Common myeloid progenitor, CD34-positive (primary cell): ENCODE measurements around the gene TTR.

Source experiments
- CTCF ChIA-PET: fragments of 350-600 bp; sonication (Branson Sonifier 250); formaldehyde crosslinking; loops from one replicate; lab custom pipeline; 2021; ENCODE audit warnings: antibody characterized with exemption; lab: Charles Lee
- POLR2A ChIA-PET: fragments of 350-600 bp; sonication (Branson Sonifier 250); formaldehyde crosslinking; loops from one replicate; lab custom pipeline; 2021; ENCODE audit warnings: antibody characterized with exemption; lab: Charles Lee
- DNase-seq, 3 donors: peaks; one replicate each; pipeline versions ENCODE4 v3.0.0 to v3.0.0-alpha.2; 2013
- H3K27ac ChIP-seq, 2 experiments: 1 replicate in 1 of 2; 2 replicates in 1 of 2; pipeline ENCODE4 v1.7.0; 2013; ENCODE audit warnings: inconsistent platforms in 2 of 2, low read length in 2 of 2, mild to moderate bottlenecking in 2 of 2, low read depth in 1 of 2, moderate library complexity in 1 of 2; ENCODE audit not compliant: severe bottlenecking in 2 of 2, insufficient read depth in 1 of 2, poor library complexity in 1 of 2
- H3K27me3 ChIP-seq, 5 experiments: replicated peaks in 2 of 5; 1 replicate in 3 of 5; 2 replicates in 2 of 5; pipeline versions ENCODE4 v1.6.1 to v1.7.0; 2013; ENCODE audit warnings: low read length in 4 of 5, mild to moderate bottlenecking in 2 of 5, moderate library complexity in 2 of 5, inconsistent platforms in 1 of 5; ENCODE audit not compliant: insufficient read depth in 5 of 5, control insufficient read depth in 4 of 5
- H3K36me3 ChIP-seq, 4 experiments: 1 replicate in 2 of 4; 2 replicates in 2 of 4; pipeline versions ENCODE4 v1.6.1 to v1.7.0; 2013; ENCODE audit warnings: low read length in 3 of 4, control low read depth in 1 of 4, mild to moderate bottlenecking in 1 of 4; ENCODE audit not compliant: control insufficient read depth in 4 of 4, insufficient read depth in 4 of 4
- H3K4me1 ChIP-seq, 4 experiments: 1 replicate in 3 of 4; 2 replicates in 1 of 4; pipeline versions ENCODE4 v1.6.1 to v1.7.1; 2013; ENCODE audit warnings: low read length in 3 of 4, mild to moderate bottlenecking in 3 of 4, control low read depth in 1 of 4, inconsistent platforms in 1 of 4, moderate library complexity in 1 of 4; ENCODE audit not compliant: control insufficient read depth in 4 of 4, insufficient read depth in 4 of 4; ENCODE audit errors: control extremely low read depth in 1 of 4
- H3K4me3 ChIP-seq, 7 experiments: 1 replicate in 4 of 7; 2 replicates in 3 of 7; pipeline versions ENCODE4 v1.5.1 to v1.7.0; 2013; ENCODE audit warnings: mild to moderate bottlenecking in 7 of 7, low read length in 6 of 7, moderate library complexity in 6 of 7, inconsistent platforms in 2 of 7, low read depth in 2 of 7, control low read depth in 1 of 7; ENCODE audit not compliant: insufficient read depth in 4 of 7, control insufficient read depth in 1 of 7; ENCODE audit errors: extremely low read depth in 1 of 7
- H3K9me3 ChIP-seq, 5 experiments: 1 replicate in 4 of 5; 2 replicates in 1 of 5; pipeline versions ENCODE4 v1.6.1 to v1.7.1; 2013; ENCODE audit warnings: low read length in 4 of 5, mild to moderate bottlenecking in 2 of 5, inconsistent platforms in 1 of 5, low read depth in 1 of 5, moderate library complexity in 1 of 5; ENCODE audit not compliant: control insufficient read depth in 4 of 5, insufficient read depth in 2 of 5; ENCODE audit errors: control extremely low read depth in 1 of 5
- WGBS: methylation state at CpG from one replicate; pipeline ENCODE4 v1.1.5; 2013; ENCODE audit not compliant: insufficient coverage; 5-methylcytosine and 5-hydroxymethylcytosine counted together

TTR gene

DNA sequence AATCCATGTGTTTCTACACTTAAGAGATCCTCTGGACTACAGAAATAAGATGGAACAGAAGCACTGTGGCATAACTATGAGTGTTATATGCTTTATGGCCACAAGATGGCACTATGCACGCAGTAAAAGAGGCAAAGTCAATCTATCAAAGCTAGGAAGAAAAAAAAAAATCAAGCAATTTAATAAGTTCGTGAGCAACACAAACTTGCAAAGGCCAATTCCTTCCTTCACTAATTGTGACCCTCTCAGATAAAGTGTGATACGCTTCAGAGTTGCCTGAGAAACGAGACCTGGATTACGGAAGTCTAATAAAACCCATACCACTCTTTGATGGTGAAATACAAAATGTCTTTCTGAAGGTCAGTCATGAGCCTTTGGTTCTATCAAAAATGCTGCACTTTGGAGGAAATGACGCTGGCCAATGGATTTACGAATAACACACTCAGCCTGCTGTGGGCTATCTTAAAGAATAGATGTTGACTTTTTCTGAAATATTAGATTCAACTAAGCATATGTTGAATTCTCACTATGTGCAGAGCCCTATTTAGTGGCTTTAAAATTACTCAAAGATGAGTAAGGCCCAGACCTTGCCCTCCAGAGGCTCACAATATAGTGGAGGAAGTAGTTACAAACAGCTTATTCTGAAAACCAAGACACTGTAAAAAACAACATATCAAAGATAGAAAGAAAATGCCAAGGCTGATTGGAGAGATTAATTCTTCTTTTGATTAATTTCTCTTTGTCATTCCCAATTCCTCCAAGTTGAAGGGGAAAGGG, 35.5 kb upstream of the TTR start:
- Histone ChIP-seq H3K27ac (no peak overlapping the region), H3K9me3 (no peaks in the 10 kb centered on the region), H3K27me3 (no peaks in the 10 kb centered on the region), H3K4me1 (peaks cover 0 to 5% (median 3%) of the 10 kb centered on the region in 4 experiments), H3K4me3 (peak overlapping the region in 1 of 7 experiments; percentile 42), H3K36me3 (no peaks in the 10 kb centered on the region)
- CTCF ChIA-PET = interaction anchor here (0.6 to 3.9 kb wide), 22 partner anchors 11 to 516 kb away, joined by 3 to 38 read pairs (median 4); no protein-coding TSS in a partner anchor
- 12% methylated on average over 5 of the region's 7 CpGs for WGBS
- peak; percentile 79 to 88 (median 84) for DNase-seq
- POLR2A ChIA-PET = no interaction called here

DNA sequence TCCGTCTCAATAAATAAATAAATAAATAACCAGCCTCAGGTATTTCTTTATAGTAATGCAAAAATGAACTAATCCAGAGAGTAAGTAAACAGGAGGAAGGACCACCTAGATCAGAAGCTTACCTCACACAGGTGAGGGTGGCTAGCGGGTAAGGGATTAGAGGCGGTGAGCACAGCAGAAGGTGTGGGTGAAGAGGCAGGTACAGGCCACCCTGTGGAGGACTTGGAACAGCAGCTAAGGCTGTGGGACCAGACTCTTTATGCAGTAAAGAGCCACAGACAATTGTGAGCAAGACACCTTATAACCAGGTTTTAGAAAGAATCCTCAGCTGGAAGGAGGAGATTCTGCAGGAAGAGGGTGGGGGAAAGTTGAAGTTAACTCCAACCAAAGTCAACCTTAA, 34.2 kb upstream of the TTR start:
- no CpG with 5 or more reads among the region's 3 CpGs for WGBS
- ChIA-PET CTCF (interaction anchor here (1.5 to 3.9 kb wide), 4 partner anchors 9 to 264 kb away, joined by 3 to 38 read pairs (median 20); no protein-coding TSS in a partner anchor), POLR2A (no interaction called here)

DNA sequence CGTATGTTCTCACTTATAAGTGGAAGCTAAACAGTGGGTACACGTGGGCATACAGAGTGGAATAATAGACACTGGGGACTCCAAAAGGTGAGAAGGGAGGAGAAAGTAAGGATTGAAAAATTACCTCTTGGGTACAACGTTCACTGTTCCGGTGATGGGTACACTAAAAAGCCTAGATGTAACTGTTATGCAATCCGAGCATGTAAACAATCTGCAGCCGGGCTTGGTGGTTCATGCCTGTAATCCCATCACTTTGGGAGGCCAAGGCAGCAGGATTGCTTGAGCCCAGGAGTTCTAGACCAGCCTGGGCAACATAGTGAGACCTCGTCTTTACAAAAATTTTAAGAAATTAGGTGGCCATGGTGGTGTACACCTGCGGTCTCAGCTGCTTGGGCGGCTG, 33.1 kb upstream of the TTR start:
- peaks cover 0 to 5% (median 3%) of the 10 kb centered on the region in 4 experiments for H3K4me1 ChIP-seq
- DNase-seq = no peak
- H3K4me3 ChIP-seq = no peak overlapping the region
- ChIA-PET POLR2A (no interaction called here), CTCF (no interaction called here)
- H3K27me3 ChIP-seq = no peaks in the 10 kb centered on the region
- no peak overlapping the region for H3K27ac ChIP-seq
- no peaks in the 10 kb centered on the region for H3K36me3 ChIP-seq
- H3K9me3 ChIP-seq = no peaks in the 10 kb centered on the region
- WGBS = 98% methylated on average over 8 of the region's 9 CpGs

More for the DNA sequence above, 34.2 kb upstream of the TTR start:
- Histone ChIP-seq H3K27me3 (no peaks in the 10 kb centered on the region), H3K36me3 (no peaks in the 10 kb centered on the region), H3K27ac (no peak overlapping the region), H3K9me3 (no peaks in the 10 kb centered on the region), H3K4me1 (peaks cover 0 to 5% (median 3%) of the 10 kb centered on the region in 4 experiments), H3K4me3 (no peak overlapping the region)
- no peak for DNase-seq

DNA sequence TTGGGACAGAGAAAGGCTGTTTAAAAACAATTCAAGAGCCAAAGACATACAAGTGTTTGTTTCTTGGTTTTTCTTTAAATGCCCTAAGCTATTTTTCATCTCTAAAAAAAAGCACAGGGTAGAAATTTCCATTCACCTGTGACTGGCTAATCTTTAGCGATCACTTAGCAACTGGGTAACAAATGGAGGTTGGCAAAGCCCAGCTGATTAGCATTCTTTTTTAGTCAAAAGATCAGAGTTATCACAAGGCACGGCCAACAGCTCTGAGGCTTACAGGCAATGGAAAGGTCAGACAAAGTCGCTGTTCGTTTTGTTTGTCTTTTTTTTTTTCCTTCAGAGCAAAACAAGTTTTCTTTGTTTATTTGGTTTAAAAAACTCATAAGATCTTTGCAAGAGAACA, 29.0 kb upstream of the TTR start:
- ChIA-PET POLR2A (interaction anchor here (0.6 kb wide), 1 partner anchor 29 kb away, joined by 3 read pairs; no protein-coding TSS in a partner anchor), CTCF (interaction anchor here (0.8 to 3.0 kb wide), 12 partner anchors 9 to 259 kb away, joined by 3 to 20 read pairs (median 4); no protein-coding TSS in a partner anchor)
- no peak for DNase-seq
- Histone ChIP-seq H3K4me3 (no peak overlapping the region), H3K27ac (no peak overlapping the region), H3K4me1 (no peaks in the 10 kb centered on the region), H3K9me3 (no peaks in the 10 kb centered on the region), H3K27me3 (no peaks in the 10 kb centered on the region), H3K36me3 (no peaks in the 10 kb centered on the region)
- WGBS = 100% methylated on average over 1 of the region's 4 CpGs

DNA sequence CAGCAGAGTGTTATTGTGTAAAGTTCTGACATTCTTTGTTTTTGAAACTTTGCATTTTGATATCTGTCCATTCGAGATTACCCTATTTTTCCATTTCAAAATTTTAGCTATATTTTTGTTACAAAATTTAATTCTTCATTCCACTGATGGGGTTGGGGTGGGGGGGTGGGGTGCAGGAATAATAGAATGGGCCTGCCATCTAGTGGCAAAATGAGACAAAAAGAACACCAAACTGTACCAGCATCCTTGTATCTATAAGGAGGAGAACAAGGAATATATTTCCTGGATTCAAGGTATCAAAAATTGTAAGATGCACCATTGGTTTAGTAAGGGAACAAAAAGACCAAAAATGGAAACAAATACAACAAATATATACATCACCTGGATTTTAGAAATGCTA, 27.9 kb upstream of the TTR start:
- ChIA-PET CTCF (interaction anchor here (0.7 to 2.8 kb wide), 12 partner anchors 12 to 166 kb away, joined by 3 to 20 read pairs (median 4); no protein-coding TSS in a partner anchor), POLR2A (interaction anchor here (0.6 kb wide), 1 partner anchor 173 kb away, joined by 3 read pairs; no protein-coding TSS in a partner anchor)
- H3K4me3 ChIP-seq = no peak overlapping the region

DNA sequence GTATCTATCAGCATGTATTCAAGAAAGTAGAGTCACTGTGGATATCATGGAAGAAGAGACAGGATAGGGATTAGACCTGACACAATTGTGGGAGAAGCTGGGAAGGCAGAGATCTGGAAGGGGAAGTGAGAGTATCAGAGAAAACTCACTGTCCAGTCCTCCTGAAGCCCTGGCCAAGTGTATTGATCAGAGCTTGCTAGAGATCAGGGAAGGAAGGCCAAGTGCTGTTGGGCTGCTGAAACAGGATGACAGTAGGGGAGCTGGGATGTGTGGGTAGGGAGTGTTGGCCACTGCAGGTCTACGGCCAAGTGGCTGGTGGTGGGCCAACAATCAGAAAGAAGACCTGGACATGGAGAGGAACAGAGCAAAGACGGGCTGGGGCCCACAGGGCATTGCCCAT, 26.3 kb upstream of the TTR start:
- POLR2A ChIA-PET = interaction anchor here (0.6 kb wide), 1 partner anchor 53 kb away, joined by 3 read pairs; no protein-coding TSS in a partner anchor

More for the DNA sequence above, 27.9 kb upstream of the TTR start:
- Histone ChIP-seq H3K36me3 (no peaks in the 10 kb centered on the region), H3K4me1 (no peaks in the 10 kb centered on the region), H3K9me3 (no peaks in the 10 kb centered on the region), H3K27ac (no peak overlapping the region), H3K27me3 (no peaks in the 10 kb centered on the region)
- WGBS = no CpG with 5 or more reads among the region's 1 CpG
- DNase-seq = no peak

More for the DNA sequence above, 26.3 kb upstream of the TTR start:
- H3K27me3 ChIP-seq = no peaks in the 10 kb centered on the region
- no peak overlapping the region for H3K4me3 ChIP-seq
- DNase-seq = no peak
- no peaks in the 10 kb centered on the region for H3K4me1 ChIP-seq
- no peak overlapping the region for H3K27ac ChIP-seq
- 93% methylated on average over 2 of the region's 2 CpGs for WGBS
- no peaks in the 10 kb centered on the region for H3K36me3 ChIP-seq
- CTCF ChIA-PET = interaction anchor here (1.1 to 1.3 kb wide), 2 partner anchors 11 to 15 kb away, joined by 3 to 4 read pairs; no protein-coding TSS in a partner anchor
- H3K9me3 ChIP-seq = no peaks in the 10 kb centered on the region
